Neural cell (in vitro differentiated cells): ENCODE measurements around the gene HDLBP. TPM values are rescaled to one million over a fixed set of nuclear protein-coding genes. Genes with fewer than 3 reads are reported as not detected.

ENCODE experiments used
- H2AFZ ChIP-seq: fragments of 200-600, 300-800 bp; sonication (generic), shearing (Covaris generic); 2 replicates; pipeline ENCODE4 v1.6.0; 2014; ENCODE audit warnings: low read depth, mild to moderate bottlenecking, antibody characterized with exemption, low read length, moderate library complexity
- H3F3A ChIP-seq: fragments of 200-600 bp; shearing (Covaris generic); 2 replicates; pipeline ENCODE4 v1.6.1; 2016; ENCODE audit warnings: mild to moderate bottlenecking, moderate library complexity, mixed read lengths, antibody characterized with exemption, low read length; ENCODE audit not compliant: insufficient read depth, poor library complexity, severe bottlenecking
- H3K27ac ChIP-seq: fragments of 200-600, 300-800 bp; sonication (generic), shearing (Covaris generic); 2 replicates; pipeline ENCODE4 v1.5.1; 2014; ENCODE audit warnings: mild to moderate bottlenecking, low read length, moderate library complexity
- H3K27me3 ChIP-seq: fragments of 300-800, 200-600 bp; sonication (generic), shearing (Covaris generic); 2 replicates; pipeline ENCODE4 v1.6.0; 2014; ENCODE audit warnings: mild to moderate bottlenecking, low read depth, low read length, moderate library complexity; ENCODE audit not compliant: insufficient read depth
- H3K36me3 ChIP-seq: fragments of 300-800, 200-600 bp; sonication (generic), shearing (Covaris generic); 2 replicates; pipeline ENCODE4 v1.5.1; 2014; ENCODE audit warnings: mild to moderate bottlenecking, antibody characterized with exemption, low read length, moderate library complexity; ENCODE audit not compliant: insufficient read depth
- H3K4me2 ChIP-seq: fragments of 300-800, 200-600 bp; sonication (generic), shearing (Covaris generic); 2 replicates; pipeline ENCODE4 v1.6.0; 2014; ENCODE audit warnings: mild to moderate bottlenecking, low read length
- H3K4me3 ChIP-seq: fragments of 300-800, 200-600 bp; sonication (generic), shearing (Covaris generic); 2 replicates; pipeline ENCODE4 v1.5.1; 2014; ENCODE audit warnings: mild to moderate bottlenecking, low read length, moderate library complexity
- H3K79me2 ChIP-seq: fragments of 200-600 bp; shearing (Covaris generic); replicated peaks from 2 replicates; pipeline ENCODE4 v1.6.0; 2014; ENCODE audit warnings: mild to moderate bottlenecking, low read length, moderate library complexity; ENCODE audit not compliant: insufficient read depth
- H3K9ac ChIP-seq: fragments of 300-800, 200-600 bp; sonication (generic), shearing (Covaris generic); 2 replicates; pipeline ENCODE4 v1.6.1; 2016; ENCODE audit warnings: mild to moderate bottlenecking, low read length, mixed read lengths
- H3K9me2 ChIP-seq: fragments of 200-600 bp; shearing (Covaris generic); 2 replicates; pipeline ENCODE4 v1.6.1; 2016; ENCODE audit warnings: mild to moderate bottlenecking, low read length, mixed read lengths; ENCODE audit not compliant: insufficient read depth
- H3K9me3 ChIP-seq: fragments of 200-600, 300-800 bp; sonication (generic), shearing (Covaris generic); 2 replicates; pipeline ENCODE4 v1.6.1; 2016; ENCODE audit warnings: mild to moderate bottlenecking, mixed run types, low read length, moderate library complexity, mixed read lengths
- H4K20me1 ChIP-seq: fragments of 200-600 bp; shearing (Covaris generic); 2 replicates; pipeline ENCODE4 v1.6.1; 2016; ENCODE audit warnings: mild to moderate bottlenecking, mixed run types; ENCODE audit not compliant: insufficient read depth
- CTCF ChIP-seq: fragments of 450-650 bp; IDR thresholded peaks from 2 replicates; pipeline ENCODE4 v1.5.1; 2014; ENCODE audit warnings: antibody characterized with exemption, mild to moderate bottlenecking, moderate library complexity; ENCODE audit not compliant: poor library complexity, severe bottlenecking
- EP300 ChIP-seq: fragments of 450-650 bp; conservative IDR thresholded peaks from 2 replicates; pipeline ENCODE4 v1.6.1; 2014; ENCODE audit warnings: antibody characterized with exemption, mild to moderate bottlenecking, moderate library complexity; ENCODE audit not compliant: poor library complexity, severe bottlenecking
- EZH2 ChIP-seq: fragments of 200-600, 300-800 bp; shearing (Covaris generic), sonication (generic); IDR thresholded peaks from 2 replicates; pipeline ENCODE4 v1.6.1; 2014; ENCODE audit warnings: antibody characterized with exemption, low read length, borderline replicate concordance, mild to moderate bottlenecking; ENCODE audit not compliant: insufficient read depth, poor library complexity, severe bottlenecking
- MXI1 ChIP-seq: fragments of 450-650 bp; conservative IDR thresholded peaks from 2 replicates; pipeline ENCODE4 v1.6.1; 2014; ENCODE audit warnings: antibody characterized with exemption, mild to moderate bottlenecking; ENCODE audit not compliant: poor library complexity, severe bottlenecking
- POLR2AphosphoS5 ChIP-seq: IDR thresholded peaks from 2 replicates; pipeline ENCODE4 v1.6.1; 2012
- RAD21 ChIP-seq: fragments of 450-650 bp; conservative IDR thresholded peaks from 2 replicates; pipeline ENCODE4 v1.6.1; 2014; ENCODE audit warnings: antibody characterized with exemption, mild to moderate bottlenecking, moderate library complexity
- SMC3 ChIP-seq: fragments of 450-650 bp; conservative IDR thresholded peaks from 2 replicates; pipeline ENCODE4 v1.6.1; 2014; ENCODE audit warnings: antibody characterized with exemption, mild to moderate bottlenecking, moderate library complexity; ENCODE audit not compliant: poor library complexity
- TAF1 ChIP-seq: IDR thresholded peaks from 2 replicates; pipeline ENCODE4 v1.6.1; 2012; ENCODE audit warnings: low read depth
- polyA plus RNA-seq: library from polyadenylated mRNA; depleted of rRNA; stranded (reverse); fragments of >200 nt; gene quantifications from 2 replicates; pipeline ENCODE4 v1.2.3, GENCODE V29; 2014
- TF ChIP-seq, protein P1 (sequence below): IDR thresholded peaks from 2 replicates; pipeline ENCODE4 v1.6.1; 2012; ENCODE audit warnings: borderline replicate concordance

Gene HDLBP
- polyA plus RNA-seq, 1 donor from 2014 or later, result 61.9 TPM

GRCh38 chr2:241272303-241273209, 42.9 kb downstream of the HDLBP start:
- Histone ChIP-seq H3K4me2 (no peak overlapping the region), H3K27ac (no peak overlapping the region), H3K36me3 (no peaks in the 10 kb centered on the region), H3K4me3 (peak overlapping the region; percentile 63), H3K9ac (peak overlapping the region; percentile 53), H2AFZ (no peak overlapping the region), H3F3A (no peaks in the 10 kb centered on the region), H3K9me2 (no peaks in the 10 kb centered on the region), H3K27me3 (no peaks in the 10 kb centered on the region), H3K79me2 (peaks cover 18% of the 10 kb centered on the region), H4K20me1 (no peaks in the 10 kb centered on the region), H3K9me3 (peaks cover 6% of the 10 kb centered on the region)
- no peak for TF ChIP-seq MXI1
- TF ChIP-seq, protein P1, sequence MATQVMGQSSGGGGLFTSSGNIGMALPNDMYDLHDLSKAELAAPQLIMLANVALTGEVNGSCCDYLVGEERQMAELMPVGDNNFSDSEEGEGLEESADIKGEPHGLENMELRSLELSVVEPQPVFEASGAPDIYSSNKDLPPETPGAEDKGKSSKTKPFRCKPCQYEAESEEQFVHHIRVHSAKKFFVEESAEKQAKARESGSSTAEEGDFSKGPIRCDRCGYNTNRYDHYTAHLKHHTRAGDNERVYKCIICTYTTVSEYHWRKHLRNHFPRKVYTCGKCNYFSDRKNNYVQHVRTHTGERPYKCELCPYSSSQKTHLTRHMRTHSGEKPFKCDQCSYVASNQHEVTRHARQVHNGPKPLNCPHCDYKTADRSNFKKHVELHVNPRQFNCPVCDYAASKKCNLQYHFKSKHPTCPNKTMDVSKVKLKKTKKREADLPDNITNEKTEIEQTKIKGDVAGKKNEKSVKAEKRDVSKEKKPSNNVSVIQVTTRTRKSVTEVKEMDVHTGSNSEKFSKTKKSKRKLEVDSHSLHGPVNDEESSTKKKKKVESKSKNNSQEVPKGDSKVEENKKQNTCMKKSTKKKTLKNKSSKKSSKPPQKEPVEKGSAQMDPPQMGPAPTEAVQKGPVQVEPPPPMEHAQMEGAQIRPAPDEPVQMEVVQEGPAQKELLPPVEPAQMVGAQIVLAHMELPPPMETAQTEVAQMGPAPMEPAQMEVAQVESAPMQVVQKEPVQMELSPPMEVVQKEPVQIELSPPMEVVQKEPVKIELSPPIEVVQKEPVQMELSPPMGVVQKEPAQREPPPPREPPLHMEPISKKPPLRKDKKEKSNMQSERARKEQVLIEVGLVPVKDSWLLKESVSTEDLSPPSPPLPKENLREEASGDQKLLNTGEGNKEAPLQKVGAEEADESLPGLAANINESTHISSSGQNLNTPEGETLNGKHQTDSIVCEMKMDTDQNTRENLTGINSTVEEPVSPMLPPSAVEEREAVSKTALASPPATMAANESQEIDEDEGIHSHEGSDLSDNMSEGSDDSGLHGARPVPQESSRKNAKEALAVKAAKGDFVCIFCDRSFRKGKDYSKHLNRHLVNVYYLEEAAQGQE, result no peak
- TF ChIP-seq CTCF, result no peak
- TF ChIP-seq EZH2, result no peak
- TF ChIP-seq RAD21, result no peak
- no peak for TF ChIP-seq POLR2AphosphoS5
- no peak for TF ChIP-seq TAF1
- no peak for TF ChIP-seq EP300
- TF ChIP-seq SMC3, result no peak

- no peaks in the 10 kb centered on the region for H3K27me3 ChIP-seq
- no peak for TF ChIP-seq TAF1
- no peak for TF ChIP-seq SMC3
- TF ChIP-seq MXI1, result no peak
- no peak for TF ChIP-seq EP300
- no peak for TF ChIP-seq RAD21
- TF ChIP-seq POLR2AphosphoS5, result no peak
- no peak for TF ChIP-seq CTCF
- TF ChIP-seq EZH2, result no peak
- H4K20me1 ChIP-seq, result no peaks in the 10 kb centered on the region
- no peaks in the 10 kb centered on the region for H3F3A ChIP-seq
- H3K4me2 ChIP-seq, result no peak overlapping the region
- no peaks in the 10 kb centered on the region for H3K9me2 ChIP-seq
- no peaks in the 10 kb centered on the region for H3K36me3 ChIP-seq
- H3K9me3 ChIP-seq, result peaks cover 6% of the 10 kb centered on the region
- H3K27ac ChIP-seq, result no peak overlapping the region
- peak overlapping the region; percentile 42 for H3K9ac ChIP-seq
- peak overlapping the region; percentile 63 for H3K4me3 ChIP-seq
- H3K79me2 ChIP-seq, result peaks cover 18% of the 10 kb centered on the region
- no peak overlapping the region for H2AFZ ChIP-seq
Measured at GRCh38 chr2:241271706-241272302, 43.7 kb downstream of the HDLBP start.
